ENCODE measurements around the gene ZNF296.
A peak's percentile ranks its signal among the peaks of the same experiment; 100 is the strongest.

ZNF296 gene

GRCh38 chr19:45102481-45102880 lies 26.2 kb upstream of the ZNF296 start:
- no peak for DNase-seq

- no peak for DNase-seq
These were observed 25.5 kb upstream of the ZNF296 start for GRCh38 chr19:45101806-45102205.

- no peak for DNase-seq
These were observed 24.6 kb upstream of the ZNF296 start for GRCh38 chr19:45100846-45101252.

- DNase-seq = no peak
These were observed 23.9 kb upstream of the ZNF296 start for GRCh38 chr19:45100201-45100600.

GRCh38 chr19:45099467-45100191 lies 23.4 kb upstream of the ZNF296 start:
- DNase-seq = no peak

GRCh38 chr19:45098521-45099466 lies 22.5 kb upstream of the ZNF296 start:
- peak; percentile 43 for DNase-seq

- DNase-seq = no peak
These were observed 21.7 kb upstream of the ZNF296 start for GRCh38 chr19:45097776-45098520.

GRCh38 chr19:45097450-45097775 lies 21.1 kb upstream of the ZNF296 start:
- DNase-seq = no peak

- DNase-seq = no peak
These were observed 20.4 kb upstream of the ZNF296 start for GRCh38 chr19:45096700-45097099.

- DNase-seq = no peak
These were observed 19.5 kb upstream of the ZNF296 start for GRCh38 chr19:45095496-45096413.

GRCh38 chr19:45094707-45095106 lies 18.4 kb upstream of the ZNF296 start:
- DNase-seq = no peak

GRCh38 chr19:45094137-45094536 lies 17.9 kb upstream of the ZNF296 start:
- no peak for DNase-seq

- peak; percentile 89 for DNase-seq
These were observed 16.7 kb upstream of the ZNF296 start, which contains the start of gene PPP1R37 for GRCh38 chr19:45092747-45093678. Gene PPP1R37 (plus strand): TSS chr19:45093179. CDS start chr19:45093326, 147 bp downstream.

- DNase-seq = no peak
These were observed 15.0 kb upstream of the ZNF296 start for GRCh38 chr19:45091031-45091923.

GRCh38 chr19:45090606-45091005 lies 14.3 kb upstream of the ZNF296 start:
- no peak for DNase-seq

GRCh38 chr19:45090034-45090433 lies 13.8 kb upstream of the ZNF296 start:
- no peak for DNase-seq

GRCh38 chr19:45087531-45087930 lies 11.3 kb upstream of the ZNF296 start:
- DNase-seq = no peak

GRCh38 chr19:45086480-45086879 lies 10.2 kb upstream of the ZNF296 start:
- DNase-seq = no peak

- no peak for DNase-seq
These were observed 5.9 kb upstream of the ZNF296 start for GRCh38 chr19:45082170-45082569.

- DNase-seq = no peak
These were observed 3.7 kb upstream of the ZNF296 start for GRCh38 chr19:45079911-45080370.
